Vagina (tissue), 2 donors: ENCODE results near the gene ELAVL1.

ENCODE experiments used
- POLR2A ChIP-seq, 2 donors: fragments of 450-650 bp; IDR thresholded peaks; one replicate each; pipeline ENCODE4 v1.6.1; 2017; ENCODE audit warnings: antibody characterized with exemption in 2 of 2, mild to moderate bottlenecking in 2 of 2, moderate library complexity in 2 of 2
- TF ChIP-seq, protein P1 (sequence below), 3 experiments: fragments of 450-650 bp in 2 of 3; fragments of 200-600 bp in 1 of 3; sonication (generic) in 1 of 3; IDR thresholded peaks; one replicate each; pipeline ENCODE4 v1.5.1; 2017 to 2019; ENCODE audit warnings: antibody characterized with exemption in 3 of 3, mild to moderate bottlenecking in 2 of 3, moderate library complexity in 2 of 3

DNA sequence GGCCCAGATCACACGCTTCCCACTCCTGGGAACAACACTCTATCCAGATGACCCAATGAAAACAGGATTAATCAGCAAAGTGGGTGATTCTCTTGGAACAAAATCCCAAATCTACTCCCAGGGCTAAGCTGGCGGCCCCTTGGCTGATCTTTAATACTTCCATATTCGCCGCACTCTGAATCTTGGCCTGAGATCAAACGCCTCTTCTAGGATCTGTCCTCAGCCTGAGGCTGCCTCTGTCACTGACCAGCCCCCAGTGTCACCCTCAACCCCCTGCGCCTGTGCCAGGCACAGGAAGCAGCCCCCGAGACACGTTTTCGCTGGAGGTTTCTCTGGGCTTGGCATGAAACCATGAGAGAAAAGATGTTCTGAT is 77.1 kb downstream of the ELAVL1 start:
- TF ChIP-seq, protein P1, sequence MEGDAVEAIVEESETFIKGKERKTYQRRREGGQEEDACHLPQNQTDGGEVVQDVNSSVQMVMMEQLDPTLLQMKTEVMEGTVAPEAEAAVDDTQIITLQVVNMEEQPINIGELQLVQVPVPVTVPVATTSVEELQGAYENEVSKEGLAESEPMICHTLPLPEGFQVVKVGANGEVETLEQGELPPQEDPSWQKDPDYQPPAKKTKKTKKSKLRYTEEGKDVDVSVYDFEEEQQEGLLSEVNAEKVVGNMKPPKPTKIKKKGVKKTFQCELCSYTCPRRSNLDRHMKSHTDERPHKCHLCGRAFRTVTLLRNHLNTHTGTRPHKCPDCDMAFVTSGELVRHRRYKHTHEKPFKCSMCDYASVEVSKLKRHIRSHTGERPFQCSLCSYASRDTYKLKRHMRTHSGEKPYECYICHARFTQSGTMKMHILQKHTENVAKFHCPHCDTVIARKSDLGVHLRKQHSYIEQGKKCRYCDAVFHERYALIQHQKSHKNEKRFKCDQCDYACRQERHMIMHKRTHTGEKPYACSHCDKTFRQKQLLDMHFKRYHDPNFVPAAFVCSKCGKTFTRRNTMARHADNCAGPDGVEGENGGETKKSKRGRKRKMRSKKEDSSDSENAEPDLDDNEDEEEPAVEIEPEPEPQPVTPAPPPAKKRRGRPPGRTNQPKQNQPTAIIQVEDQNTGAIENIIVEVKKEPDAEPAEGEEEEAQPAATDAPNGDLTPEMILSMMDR (IDR thresholded peaks at IDR 0.05) = peak in 1 of 3 experiments; percentile 5
- TF ChIP-seq POLR2A (IDR thresholded peaks at IDR 0.05) = no peak
